Raji (cell line): ENCODE measurements around the gene RASA3.

ENCODE experiments used
- POLR2A ChIP-seq: IDR thresholded peaks from 2 replicates; pipeline ENCODE4 v1.6.1; 2011; ENCODE audit warnings: low read depth, low read length, control low read depth; ENCODE audit not compliant: insufficient read depth

Gene RASA3

DNA sequence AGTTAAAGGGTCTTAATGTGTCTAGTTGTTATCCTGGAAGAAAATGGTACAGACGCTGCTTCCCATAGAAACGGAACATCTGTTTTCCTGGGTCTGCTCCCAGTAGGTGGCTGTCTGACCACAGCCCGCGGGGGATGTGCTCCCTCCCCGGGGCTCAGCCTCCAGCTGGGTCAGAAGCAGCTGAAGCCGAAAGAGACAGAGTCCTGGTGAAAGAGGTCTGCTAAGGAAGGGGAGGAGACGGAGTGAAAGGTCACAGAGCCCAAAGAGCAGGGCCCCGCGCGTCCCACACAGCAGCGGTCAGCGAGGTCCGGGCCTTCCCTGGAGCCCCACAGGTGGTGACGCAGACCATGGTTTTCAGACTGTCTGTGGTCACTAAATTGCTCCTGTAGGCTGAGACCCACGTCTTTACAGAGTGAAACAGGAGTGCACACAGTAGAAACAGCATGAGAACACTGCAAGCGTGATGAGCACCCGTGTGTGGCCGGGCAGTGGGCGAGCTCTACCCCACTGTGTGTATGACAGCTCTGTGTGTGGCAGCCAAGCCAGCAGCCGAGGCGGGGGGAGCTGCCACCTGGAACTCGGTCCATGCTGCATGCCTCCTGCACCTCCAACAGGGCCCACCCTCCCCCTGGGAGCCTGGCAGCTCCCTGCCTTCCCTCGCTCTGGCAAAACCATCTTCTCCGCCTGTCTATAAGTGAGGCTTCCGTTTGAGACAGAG lies 106.5 kb downstream of the RASA3 start:
- no peak for TF ChIP-seq POLR2A

- no peak for TF ChIP-seq POLR2A
Measured at GRCh38 chr13:114025405-114025713, 107.1 kb downstream of the RASA3 start.

DNA sequence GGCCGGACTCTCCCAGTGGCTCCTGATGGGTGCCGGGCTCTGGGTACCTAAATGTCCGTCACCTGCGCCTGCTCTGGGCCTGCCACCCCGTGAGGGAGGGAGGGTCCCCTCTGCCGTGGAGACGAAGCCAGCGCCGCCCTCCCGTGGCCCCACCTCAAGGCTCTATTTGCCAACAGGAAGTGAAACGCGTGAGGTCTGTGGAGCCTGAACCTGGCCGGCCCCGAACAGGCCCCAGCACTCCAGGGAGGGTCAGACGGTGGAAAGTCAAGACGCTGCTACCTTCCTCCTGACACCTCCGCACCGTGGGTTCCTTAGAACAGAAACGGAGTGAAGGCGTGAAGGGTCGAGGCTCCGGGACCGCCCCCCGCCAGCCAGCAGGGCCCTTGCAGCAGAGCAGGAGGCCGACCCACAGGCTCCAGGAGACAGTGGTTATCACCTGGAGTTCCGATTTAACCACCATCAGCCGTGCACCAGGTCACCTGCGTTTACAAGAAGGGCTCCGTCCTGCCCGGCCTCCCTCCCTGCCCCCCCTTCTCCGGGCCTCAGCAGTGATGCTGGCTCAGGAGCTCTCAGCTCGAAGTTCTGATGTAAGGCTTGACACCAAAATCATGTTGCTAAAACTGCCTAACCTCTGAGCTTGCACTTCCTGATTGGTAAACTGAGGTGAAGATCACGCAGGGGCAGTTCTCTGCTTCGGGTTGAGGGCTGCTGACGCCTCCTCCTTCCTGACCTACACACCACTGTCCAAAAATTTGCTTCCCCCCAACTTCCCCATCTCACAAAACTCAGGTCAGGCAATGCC lies 107.6 kb downstream of the RASA3 start:
- no peak for TF ChIP-seq POLR2A

- TF ChIP-seq POLR2A: no peak
Measured at GRCh38 chr13:114023716-114024602, 108.5 kb downstream of the RASA3 start.

DNA sequence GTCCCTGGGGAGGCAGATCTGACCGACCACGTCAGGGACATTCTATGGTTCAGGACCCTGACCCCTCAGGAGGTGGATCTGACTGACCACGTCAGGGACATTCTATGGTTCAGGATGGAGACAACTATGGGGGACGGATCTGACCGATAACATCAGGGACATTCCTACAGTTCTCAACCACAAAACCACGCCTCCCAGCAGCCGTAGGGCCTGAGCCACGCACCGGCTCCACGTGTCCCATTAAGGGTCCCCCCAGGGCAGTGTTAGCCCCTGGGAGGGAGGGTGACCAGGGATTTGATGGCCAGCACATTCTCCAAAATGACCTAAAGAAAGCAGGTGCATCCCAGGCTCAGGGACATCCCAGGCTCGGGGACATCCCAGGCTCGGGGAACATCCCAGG lies 109.5 kb downstream of the RASA3 start:
- TF ChIP-seq POLR2A: no peak

- no peak for TF ChIP-seq POLR2A
Measured at GRCh38 chr13:114022309-114022669, 110.1 kb downstream of the RASA3 start.

DNA sequence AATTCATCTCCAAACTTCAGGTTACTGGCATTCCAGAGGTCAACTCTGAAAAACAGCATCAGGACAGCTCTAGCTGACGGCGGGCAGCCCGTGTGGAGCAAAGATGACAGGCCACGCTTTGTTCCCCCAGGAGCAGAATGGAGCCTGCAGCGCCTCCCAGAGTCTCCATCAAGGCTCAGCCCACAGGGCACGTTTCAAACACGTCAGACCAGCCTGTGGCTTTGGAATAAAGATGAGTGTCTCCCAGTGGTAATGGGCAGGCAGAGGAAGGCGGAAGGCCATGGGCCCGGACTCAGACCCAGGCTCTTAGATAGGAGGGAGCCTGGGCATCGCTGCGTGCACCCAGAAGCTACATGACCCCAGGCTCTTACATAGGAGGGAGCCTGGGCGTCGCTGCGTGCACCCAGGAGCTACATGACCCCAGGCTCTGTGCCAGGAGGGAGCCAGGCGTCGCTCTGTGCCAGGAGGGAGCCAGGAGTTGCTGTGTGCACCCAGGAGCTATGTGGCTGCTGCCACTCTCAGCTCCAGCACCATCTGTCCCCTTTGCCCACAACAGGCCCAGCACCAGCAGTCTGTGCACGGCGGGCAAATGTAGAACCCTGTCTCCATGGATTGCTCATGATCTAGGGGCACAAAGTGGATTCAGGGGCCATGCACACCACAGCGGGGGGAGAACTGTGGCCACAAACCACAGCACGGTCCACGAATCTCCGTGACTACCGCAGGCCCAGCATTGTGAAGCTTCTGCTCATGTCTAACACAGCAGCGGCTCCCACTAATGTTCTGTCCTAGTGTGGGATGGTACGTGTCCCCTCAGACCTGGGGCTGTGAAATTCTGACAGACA lies 110.7 kb downstream of the RASA3 start:
- no peak for TF ChIP-seq POLR2A

GRCh38 chr13:114020750-114021463 lies 111.5 kb downstream of the RASA3 start:
- no peak for TF ChIP-seq POLR2A

DNA sequence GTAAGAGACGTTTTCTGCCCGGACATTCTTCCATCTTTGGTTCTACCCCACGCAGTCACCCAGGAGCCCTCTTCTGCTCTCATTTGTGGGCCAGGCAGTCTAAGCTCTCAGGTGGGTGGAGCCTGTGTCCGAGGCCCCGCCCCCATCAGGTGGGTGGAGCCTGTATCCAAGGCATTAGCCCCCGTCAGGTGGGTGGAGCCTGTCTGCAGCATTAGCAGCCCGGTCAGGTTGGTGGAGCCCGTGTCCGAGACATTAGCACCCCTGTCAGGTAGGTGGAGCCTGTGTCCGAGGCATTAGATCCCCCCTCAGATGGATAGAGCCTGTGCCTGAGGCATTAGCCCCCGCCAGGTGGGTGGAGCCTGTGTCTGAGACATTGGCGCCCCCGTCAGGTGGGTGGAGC lies 113.1 kb downstream of the RASA3 start:
- no peak for TF ChIP-seq POLR2A

- no peak for TF ChIP-seq POLR2A
Measured at GRCh38 chr13:114018461-114019055, 113.9 kb downstream of the RASA3 start.

DNA sequence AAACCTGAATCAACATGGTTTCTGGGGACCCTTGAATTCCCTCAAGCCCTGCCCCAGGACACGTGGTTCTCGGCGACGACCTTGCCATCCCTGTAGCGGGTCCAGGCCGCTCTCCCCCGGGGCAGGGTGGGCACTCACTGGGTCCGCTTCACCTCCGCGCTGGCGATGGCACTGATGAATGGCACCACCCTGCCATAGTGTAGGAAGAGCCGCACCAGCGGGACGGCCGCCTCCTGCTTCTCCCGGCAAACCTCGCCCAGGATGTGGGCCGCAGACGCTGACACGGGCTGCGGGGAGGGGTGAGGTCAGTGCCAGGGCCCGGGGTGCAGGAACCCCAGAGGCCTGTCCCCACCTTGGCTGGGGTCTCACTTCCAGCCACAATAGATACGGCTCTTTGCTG lies 114.5 kb downstream of the RASA3 start:
- no peak for TF ChIP-seq POLR2A

DNA sequence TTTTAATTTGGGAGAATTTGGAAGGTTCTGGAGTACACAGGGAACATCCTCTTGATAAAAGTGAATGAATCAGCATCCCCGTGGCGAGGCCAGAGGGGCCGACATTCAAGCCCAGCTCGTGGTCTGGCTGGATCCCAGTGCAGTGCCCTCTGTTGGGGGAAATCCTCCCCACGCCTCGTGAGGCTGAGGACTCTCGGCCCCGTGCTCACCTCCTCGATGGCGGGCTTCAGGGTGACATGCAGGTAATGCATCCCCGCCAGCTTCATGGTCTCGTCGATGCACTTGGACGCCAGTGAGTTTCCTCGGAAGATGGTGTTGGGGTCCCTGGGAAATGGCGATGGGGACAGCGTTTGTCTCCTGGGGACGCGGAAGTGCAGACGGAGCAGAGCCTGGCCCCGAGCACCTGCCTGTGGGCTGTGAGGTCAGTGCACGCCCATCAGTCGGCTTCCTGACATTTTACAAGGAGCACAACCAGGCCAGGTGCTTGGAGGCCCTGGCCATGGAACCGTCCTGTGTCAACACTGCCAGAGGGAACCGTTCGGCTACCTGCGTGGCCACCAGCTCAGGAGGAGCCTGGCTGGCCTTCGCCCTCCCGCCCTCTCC lies 115.3 kb downstream of the RASA3 start:
- no peak for TF ChIP-seq POLR2A

- TF ChIP-seq POLR2A: no peak
Measured at GRCh38 chr13:114016321-114017027, 115.9 kb downstream of the RASA3 start.

- no peak for TF ChIP-seq POLR2A
Measured at GRCh38 chr13:114015969-114016295, 116.5 kb downstream of the RASA3 start.
